HG03045 (cell line): ENCODE data around the gene TUBA4B.
"Not testable (repeated sequence)": the region's sequence is repeated elsewhere in the genome, so short reads cannot be mapped to it uniquely, and the experiment has no call there.

Source experiments
- ATAC-seq: cut with Tn5 transposase; IDR thresholded peaks from one replicate; pipeline ENCODE4 v1.9.1; 2021; ENCODE audit warnings: mild to moderate bottlenecking, moderate library complexity; ENCODE audit not compliant: unreplicated experiment

TUBA4B gene

GRCh38 chr2:219309278-219309677 is 56.2 kb downstream of the TUBA4B start, which contains the start of gene PTPRN:
TSS of gene PTPRN (minus strand) at chr2:219309401. CDS start at chr2:219309332, 69 bp downstream.
- ATAC-seq: no peak

GRCh38 chr2:219312683-219313263 is 59.7 kb downstream of the TUBA4B start:
- ATAC-seq: not testable (repeated sequence)

- no peak for ATAC-seq
These were observed 61.9 kb downstream of the TUBA4B start for GRCh38 chr2:219314804-219315468.
